Testis (tissue), 3 donors: ENCODE results near the gene CCR7. TPM values are rescaled to one million over a fixed set of nuclear protein-coding genes. Genes with fewer than 3 reads are reported as not detected.

Source experiments
- DNase-seq: peaks from one replicate; pipeline ENCODE4 v3.0.0-alpha.2; 2019
- H3K27ac ChIP-seq, 2 donors: fragments of 200-600 bp; sonication (generic); one replicate each; pipeline ENCODE4 v1.5.1; 2019
- H3K27me3 ChIP-seq: fragments of 200-600 bp; sonication (generic); one replicate; pipeline ENCODE4 v1.5.1; 2019
- H3K36me3 ChIP-seq: fragments of 200-600 bp; sonication (generic); one replicate; pipeline ENCODE4 v1.5.1; 2017; ENCODE audit warnings: low read depth; ENCODE audit errors: missing control alignments
- H3K4me1 ChIP-seq: fragments of 200-600 bp; sonication (generic); one replicate; pipeline ENCODE4 v1.5.1; 2019
- H3K4me3 ChIP-seq, 2 donors: fragments of 200-600 bp; sonication (generic); one replicate each; pipeline ENCODE4 v1.5.1; 2017 to 2019
- H3K9me3 ChIP-seq: fragments of 200-600 bp; sonication (generic); one replicate; pipeline ENCODE4 v1.5.1; 2017
- POLR2A ChIP-seq: fragments of 450-650 bp; IDR thresholded peaks from one replicate; pipeline ENCODE4 v1.6.1; 2017; ENCODE audit warnings: antibody characterized with exemption, mild to moderate bottlenecking, moderate library complexity
- WGBS, 2 donors: methylation state at CpG; one replicate each; pipeline ENCODE4 v1.1.5; 2018; 5-methylcytosine and 5-hydroxymethylcytosine counted together
- intact Hi-C: fragments of 100-400 bp; cut with DNase I; formaldehyde crosslinking; loops from one replicate; pipeline ENCODE4 v1.15.1; 2023; ENCODE audit warnings: low total_unique reads
- polyA plus RNA-seq: library from polyadenylated mRNA; stranded (reverse); fragments of 350-450 nt; fragmentation: Illumina TruSeq; extraction: RNeasy Lipid Tissue Mini Kit (QIAGEN cat#74804); gene quantifications from one replicate; pipeline ENCODE4 v1.2.3, GENCODE V29; 2014; ENCODE audit warnings: low read depth, low replicate concordance; ENCODE audit not compliant: insufficient read depth
- total RNA-seq, 2 donors: library from RNA; depleted of rRNA; stranded (reverse); fragments of >200 nt; gene quantifications; one replicate each; pipeline ENCODE4 v1.2.3, GENCODE V29; 2016
- TF ChIP-seq, protein P1 (sequence below), 3 experiments: fragments of 450-650 bp in 2 of 3; fragments of 200-600 bp in 1 of 3; sonication (generic) in 1 of 3; IDR thresholded peaks; one replicate each; pipeline ENCODE4 v1.5.1; 2016 to 2019; ENCODE audit warnings: antibody characterized with exemption in 3 of 3, mild to moderate bottlenecking in 2 of 3, moderate library complexity in 1 of 3

CCR7 gene
- total and polyA plus RNA-seq, 3 donors from 2014 or later, result 0.87 to 1.5 (median 1.3) TPM

DNA sequence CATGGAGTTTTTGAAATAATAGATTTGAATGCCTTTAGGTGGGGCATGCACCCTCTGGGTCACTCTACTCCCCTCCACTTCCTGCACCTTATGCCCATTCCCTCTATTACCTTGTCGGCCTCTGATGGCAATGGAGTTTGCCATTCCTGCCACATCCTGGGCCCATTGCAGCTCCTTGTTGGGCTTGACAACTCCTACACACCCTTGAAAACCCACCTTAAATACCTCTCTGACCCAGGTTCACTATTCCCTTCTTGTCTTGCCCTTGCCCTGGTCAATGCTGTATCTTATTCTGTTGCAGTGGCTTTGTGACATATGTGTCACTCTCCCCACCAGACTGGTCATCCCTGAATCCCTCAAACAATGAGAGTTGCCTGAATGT, 2.4 kb downstream of the CCR7 start:
- H3K9me3 ChIP-seq, result no peaks in the 10 kb centered on the region
- no peak overlapping the region for H3K4me3 ChIP-seq
- intact Hi-C loops, result no loop called here
- DNase-seq, result no peak
- WGBS, 2 donors, result 91 to 95% methylated on average over 1 of the region's 1 CpG
- no peak overlapping the region for H3K27ac ChIP-seq
- no peaks in the 10 kb centered on the region for H3K36me3 ChIP-seq
- H3K4me1 ChIP-seq, result peaks cover 27% of the 10 kb centered on the region
- no peaks in the 10 kb centered on the region for H3K27me3 ChIP-seq
- TF ChIP-seq POLR2A, result no peak
- TF ChIP-seq, protein P1, sequence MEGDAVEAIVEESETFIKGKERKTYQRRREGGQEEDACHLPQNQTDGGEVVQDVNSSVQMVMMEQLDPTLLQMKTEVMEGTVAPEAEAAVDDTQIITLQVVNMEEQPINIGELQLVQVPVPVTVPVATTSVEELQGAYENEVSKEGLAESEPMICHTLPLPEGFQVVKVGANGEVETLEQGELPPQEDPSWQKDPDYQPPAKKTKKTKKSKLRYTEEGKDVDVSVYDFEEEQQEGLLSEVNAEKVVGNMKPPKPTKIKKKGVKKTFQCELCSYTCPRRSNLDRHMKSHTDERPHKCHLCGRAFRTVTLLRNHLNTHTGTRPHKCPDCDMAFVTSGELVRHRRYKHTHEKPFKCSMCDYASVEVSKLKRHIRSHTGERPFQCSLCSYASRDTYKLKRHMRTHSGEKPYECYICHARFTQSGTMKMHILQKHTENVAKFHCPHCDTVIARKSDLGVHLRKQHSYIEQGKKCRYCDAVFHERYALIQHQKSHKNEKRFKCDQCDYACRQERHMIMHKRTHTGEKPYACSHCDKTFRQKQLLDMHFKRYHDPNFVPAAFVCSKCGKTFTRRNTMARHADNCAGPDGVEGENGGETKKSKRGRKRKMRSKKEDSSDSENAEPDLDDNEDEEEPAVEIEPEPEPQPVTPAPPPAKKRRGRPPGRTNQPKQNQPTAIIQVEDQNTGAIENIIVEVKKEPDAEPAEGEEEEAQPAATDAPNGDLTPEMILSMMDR (IDR thresholded peaks at IDR 0.05), result no peak

DNA sequence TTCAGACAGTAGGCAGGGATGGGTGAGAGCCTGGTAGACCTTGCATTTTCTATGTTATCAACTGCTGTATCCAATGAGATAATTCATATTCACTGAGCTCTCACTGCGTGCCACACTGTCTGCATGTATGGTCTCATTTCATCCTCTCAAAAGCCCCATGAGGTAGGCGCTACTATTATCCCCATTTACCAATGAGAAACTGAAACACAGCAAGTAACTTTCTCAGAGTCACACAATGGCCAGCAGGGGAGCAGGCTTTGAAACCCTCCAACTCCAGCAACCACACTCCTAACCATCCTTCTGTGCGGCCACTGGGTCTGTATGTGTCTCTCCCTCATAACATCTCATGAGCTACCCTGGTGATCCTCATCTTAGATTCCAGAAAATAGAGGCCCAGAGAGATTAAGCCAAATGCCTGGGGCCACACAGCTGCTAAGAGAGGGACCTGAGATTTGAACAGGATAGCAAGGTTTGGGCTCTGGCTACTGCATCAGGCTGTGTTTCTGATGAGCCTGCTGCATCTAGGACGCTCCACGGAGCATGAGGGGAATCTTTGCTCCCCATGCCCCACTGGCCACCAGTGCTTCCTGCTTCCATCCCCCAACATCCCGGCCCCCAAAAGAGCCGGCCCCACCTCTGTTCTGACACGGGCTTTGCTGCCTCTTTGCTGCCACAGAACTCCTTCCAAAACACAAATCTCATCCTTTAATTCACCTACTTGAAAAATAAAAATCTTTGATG, 3.2 kb downstream of the CCR7 start:
- H3K27me3 ChIP-seq, result no peaks in the 10 kb centered on the region
- intact Hi-C loops, result no loop called here
- H3K4me1 ChIP-seq, result peaks cover 34% of the 10 kb centered on the region
- 79 to 87% methylated on average over 8 of the region's 8 CpGs for WGBS, 2 donors
- H3K9me3 ChIP-seq, result no peaks in the 10 kb centered on the region
- DNase-seq, result no peak
- H3K36me3 ChIP-seq, result no peaks in the 10 kb centered on the region
- no peak overlapping the region for H3K27ac ChIP-seq
- no peak overlapping the region for H3K4me3 ChIP-seq
- TF ChIP-seq, protein P1 (IDR thresholded peaks at IDR 0.05), result peak in 1 of 3 experiments; percentile 35
- no peak for TF ChIP-seq POLR2A

DNA sequence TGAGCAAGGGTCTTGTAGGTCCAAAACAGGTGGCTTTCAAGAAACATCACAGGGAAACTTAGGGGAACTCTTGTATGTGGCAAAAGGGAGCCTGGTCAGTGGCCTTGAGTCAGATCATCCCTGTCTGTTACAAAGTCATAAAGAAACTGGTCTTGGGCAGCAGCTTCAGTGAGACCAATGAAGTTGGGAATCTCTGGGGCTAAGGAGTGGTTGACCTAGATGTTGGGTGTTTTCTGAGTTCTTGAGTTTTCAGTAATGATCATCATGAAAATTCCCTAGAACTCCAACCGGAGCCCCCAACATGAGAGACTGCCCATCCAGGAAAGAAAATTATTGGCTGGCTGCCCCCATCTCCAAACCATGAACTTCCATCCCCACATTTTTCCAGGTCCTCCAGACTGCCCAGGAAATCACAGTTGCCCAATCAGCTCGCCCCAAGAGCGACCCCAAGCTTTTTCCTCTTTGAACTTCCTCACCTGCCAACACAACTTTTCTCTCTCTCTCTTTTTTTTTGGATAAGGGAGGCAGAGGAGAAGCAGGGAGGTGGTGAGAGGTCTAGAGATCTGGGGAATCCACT, 3.9 kb downstream of the CCR7 start:
- Histone ChIP-seq H3K27me3 (no peaks in the 10 kb centered on the region), H3K4me3 (no peak overlapping the region), H3K4me1 (peaks cover 39% of the 10 kb centered on the region), H3K9me3 (no peaks in the 10 kb centered on the region), H3K36me3 (no peaks in the 10 kb centered on the region), H3K27ac (no peak overlapping the region)
- WGBS, 2 donors, result 94 to 96% methylated on average over 3 of the region's 3 CpGs
- intact Hi-C loops, result no loop called here
- no peak for TF ChIP-seq POLR2A
- TF ChIP-seq, protein P1 (IDR thresholded peaks at IDR 0.05), result no peak
- no peak for DNase-seq

DNA sequence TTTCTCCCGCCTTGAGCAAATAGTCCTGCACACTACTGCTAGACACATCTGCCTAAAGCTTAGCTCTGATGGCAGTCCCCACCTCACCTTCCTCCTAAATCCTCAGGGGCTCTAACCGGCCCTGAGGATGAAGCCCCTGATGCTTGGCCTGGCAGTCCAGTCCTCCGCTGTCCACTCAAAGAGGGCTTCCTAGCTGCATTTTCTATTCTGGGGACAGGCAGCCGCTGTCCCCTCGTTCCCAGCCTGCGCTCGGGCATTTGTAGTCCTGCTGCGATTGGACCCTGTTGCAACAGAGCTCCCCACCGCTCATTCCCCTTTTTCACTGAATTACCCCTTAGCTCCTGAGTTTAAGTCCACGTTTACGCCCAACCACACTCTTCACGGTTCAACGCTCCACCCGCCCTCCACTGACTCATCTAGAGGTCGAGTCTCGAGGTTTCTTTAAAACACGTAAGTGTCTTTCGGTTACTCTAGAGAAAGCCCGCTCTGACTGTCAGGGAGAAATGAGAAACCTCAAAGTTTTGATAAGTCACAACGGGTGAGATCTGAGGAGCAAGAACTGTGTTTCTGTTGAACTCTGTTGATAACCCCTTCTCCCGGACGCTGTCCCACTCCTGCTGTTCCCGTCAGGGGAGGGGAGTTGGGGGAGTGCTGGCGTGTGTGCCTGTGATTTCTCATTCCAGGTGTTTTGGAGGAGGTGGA, 4.5 kb downstream of the CCR7 start:
- peak overlapping the region; percentile 22 to 30 for H3K4me3 ChIP-seq
- no peaks in the 10 kb centered on the region for H3K36me3 ChIP-seq
- DNase-seq, result no peak
- intact Hi-C loops, result no loop called here
- 43 to 48% methylated on average over 24 of the region's 24 CpGs for WGBS, 2 donors
- peaks cover 39% of the 10 kb centered on the region for H3K4me1 ChIP-seq
- no peaks in the 10 kb centered on the region for H3K9me3 ChIP-seq
- no peaks in the 10 kb centered on the region for H3K27me3 ChIP-seq
- no peak overlapping the region for H3K27ac ChIP-seq
- TF ChIP-seq, protein P1 (IDR thresholded peaks at IDR 0.05), result no peak
- TF ChIP-seq POLR2A, result no peak
